ENCODE results near the gene DBET.
"Not testable (repeated sequence)": the region's sequence is repeated elsewhere in the genome, so short reads cannot be mapped to it uniquely, and the experiment has no call there.

DBET gene

GRCh38 chr4:190064342-190064741 is at the start of gene DBET:
Gene DBET (plus strand): TSS chr4:190064502.
- not testable (repeated sequence) for H3K27ac ChIP-seq

GRCh38 chr4:190014771-190015537 is 49.3 kb upstream of the DBET start:
- TF ChIP-seq ZFX (IDR thresholded peaks at IDR 0.05; ENCODE audit: borderline replicate concordance) (no peak), CTCF (IDR thresholded peaks at IDR 0.05) (no peak)
- H3K27ac ChIP-seq, result no peak overlapping the region

- TF ChIP-seq CTCF (IDR thresholded peaks at IDR 0.05), result no peak
- TF ChIP-seq ZFX (IDR thresholded peaks at IDR 0.05; ENCODE audit: borderline replicate concordance), result no peak
Measured at GRCh38 chr4:190015538-190016368, 48.5 kb upstream of the DBET start.

GRCh38 chr4:190016369-190017289 is 47.7 kb upstream of the DBET start:
- TF ChIP-seq CTCF (IDR thresholded peaks at IDR 0.05) (no peak), ZFX (IDR thresholded peaks at IDR 0.05; ENCODE audit: borderline replicate concordance) (no peak)
- H3K27ac ChIP-seq, result no peak overlapping the region

More at GRCh38 chr4:190015538-190016368, 48.5 kb upstream of the DBET start:
- no peak overlapping the region for H3K27ac ChIP-seq

GRCh38 chr4:190017357-190018200 is 46.7 kb upstream of the DBET start:
- no peak for TF ChIP-seq CTCF (IDR thresholded peaks at IDR 0.05)
- no peak for TF ChIP-seq ZFX (IDR thresholded peaks at IDR 0.05; ENCODE audit: borderline replicate concordance)
- H3K27ac ChIP-seq, result no peak overlapping the region

GRCh38 chr4:190018201-190018920 is 45.9 kb upstream of the DBET start:
- TF ChIP-seq ZFX (IDR thresholded peaks at IDR 0.05; ENCODE audit: borderline replicate concordance), result no peak
- TF ChIP-seq CTCF (IDR thresholded peaks at IDR 0.05), result no peak
- no peak overlapping the region for H3K27ac ChIP-seq
